K562 (cell line): Measurements from ENCODE around the gene RASAL3.

Source experiments
- ATF3 ChIP-seq, 2 experiments: fragments of 450-650 bp in 1 of 2; sonication (generic) in 1 of 2; formaldehyde crosslinking in 1 of 2; IDR thresholded peaks in 1 of 2; conservative IDR thresholded peaks in 1 of 2; 2 replicates each; pipeline versions ENCODE4 v1.6.1 to v1.8.1; 2016 to 2023; ENCODE audit warnings: mild to moderate bottlenecking in 2 of 2, moderate library complexity in 2 of 2, inconsistent platforms in 1 of 2, missing genetic modification reagents in 1 of 2
- CTCF ChIP-seq, 3 experiments: IDR thresholded peaks in 2 of 3; conservative IDR thresholded peaks in 1 of 3; 2 replicates each; pipeline ENCODE4 v1.5.1; 2011 to 2012; ENCODE audit warnings: low read length in 3 of 3, mild to moderate bottlenecking in 3 of 3, control low read depth in 2 of 3, improper control_type of control experiment in 1 of 3, inconsistent platforms in 1 of 3, low read depth in 1 of 3, mixed read lengths in 1 of 3, moderate library complexity in 1 of 3; ENCODE audit not compliant: insufficient read depth in 2 of 3
- E2F6 ChIP-seq, 2 experiments: IDR thresholded peaks; 2 replicates each; pipeline ENCODE4 v1.6.1; 2011; ENCODE audit warnings: borderline replicate concordance in 1 of 2, control low read depth in 1 of 2, low read depth in 1 of 2, low read length in 1 of 2, mild to moderate bottlenecking in 1 of 2, mixed read lengths in 1 of 2, moderate library complexity in 1 of 2; ENCODE audit not compliant: insufficient read depth in 1 of 2, insufficient read length in 1 of 2, poor library complexity in 1 of 2, severe bottlenecking in 1 of 2; ENCODE audit errors: extremely low read depth in 1 of 2
- MAZ ChIP-seq, 2 experiments: fragments of 450-650 bp in 1 of 2; sonication (generic) in 1 of 2; formaldehyde crosslinking; IDR thresholded peaks in 1 of 2; conservative IDR thresholded peaks in 1 of 2; 2 replicates each; pipeline versions ENCODE4 v1.4.0 to v1.5.0; 2020; ENCODE audit warnings: mild to moderate bottlenecking in 1 of 2, missing genetic modification reagents in 1 of 2
- PCBP2 ChIP-seq: fragments of 200-400 bp; formaldehyde crosslinking; IDR thresholded peaks from 2 replicates; pipeline ENCODE4 v1.6.1; 2018; ENCODE audit warnings: low read length, low read depth, mild to moderate bottlenecking, moderate library complexity; ENCODE audit not compliant: poor library complexity, severe bottlenecking
- PML ChIP-seq: IDR thresholded peaks from 2 replicates; pipeline ENCODE4 v1.6.1; 2012; ENCODE audit warnings: low read length, inconsistent platforms
- POLR2A ChIP-seq: fragments of 450-650 bp; conservative IDR thresholded peaks from 2 replicates; pipeline ENCODE4 v1.6.1; 2016
- POLR2AphosphoS5 ChIP-seq: IDR thresholded peaks from 2 replicates; pipeline ENCODE4 v1.6.1; 2011; ENCODE audit warnings: mild to moderate bottlenecking, low read depth, low read length, moderate library complexity; ENCODE audit not compliant: control insufficient read depth, insufficient read depth
- ZNF384 ChIP-seq: IDR thresholded peaks from 2 replicates; pipeline ENCODE4 v1.6.1; 2012; ENCODE audit warnings: low read depth, low read length, improper control_type of control experiment
- ZNF444 ChIP-seq: fragments of 250-450 bp; sonication (Bioruptor Pico); IDR thresholded peaks from 2 replicates; pipeline ENCODE4 v1.4.0; 2020; ENCODE audit warnings: mild to moderate bottlenecking, moderate library complexity

- TF ChIP-seq ZNF384: no peak
- no peak for TF ChIP-seq CTCF (IDR thresholded peaks at IDR 0.05 in 2 of 3, conservative IDR thresholded peaks at IDR 0.05 in 1 of 3; ENCODE audit: insufficient read depth in 2 of 3, low read depth in 1 of 3, low read length in 3 of 3)
- TF ChIP-seq POLR2AphosphoS5: no peak
- TF ChIP-seq E2F6 (IDR thresholded peaks at IDR 0.05; ENCODE audit: borderline replicate concordance in 1 of 2, extremely low read depth in 1 of 2, insufficient read depth in 1 of 2, insufficient read length in 1 of 2, low read depth in 1 of 2, low read length in 1 of 2, poor library complexity in 1 of 2, severe bottlenecking in 1 of 2): no peak
- no peak for TF ChIP-seq POLR2A
- TF ChIP-seq PCBP2: no peak
- no peak for TF ChIP-seq ATF3 (IDR thresholded peaks at IDR 0.05)
- no peak for TF ChIP-seq ATF3 (CRISPR knock-in tag; conservative IDR thresholded peaks at IDR 0.05)
- no peak for TF ChIP-seq ZNF444 (CRISPR knock-in tag)
- no peak for TF ChIP-seq MAZ (CRISPR knock-in tag; conservative IDR thresholded peaks at IDR 0.05 in 1 of 2, IDR thresholded peaks at IDR 0.05 in 1 of 2)
- TF ChIP-seq PML: no peak
Observed at GRCh38 chr19:15444505-15445226, 19.7 kb downstream of the RASAL3 start.
